ENCODE results near the gene CLDND2.

CLDND2 gene

GRCh38 chr19:51352783-51353360 lies 15.9 kb downstream of the CLDND2 start:
- DNase-seq = no peak

GRCh38 chr19:51351266-51351990 lies 17.4 kb downstream of the CLDND2 start:
- DNase-seq = no peak

GRCh38 chr19:51347209-51347928 lies 21.4 kb downstream of the CLDND2 start:
- no peak for DNase-seq

GRCh38 chr19:51346742-51347141 lies 22.1 kb downstream of the CLDND2 start:
- no peak for DNase-seq

GRCh38 chr19:51345076-51345620 lies 23.7 kb downstream of the CLDND2 start:
- DNase-seq = no peak

GRCh38 chr19:51342631-51343569 lies 25.9 kb downstream of the CLDND2 start:
- DNase-seq = no peak

- DNase-seq = no peak
These were observed 26.7 kb downstream of the CLDND2 start, which contains the start of gene VSIG10L for GRCh38 chr19:51341976-51342580. TSS of gene VSIG10L (minus strand) at chr19:51342139. CDS start at chr19:51342124, 15 bp downstream.

- no peak for DNase-seq
These were observed 27.7 kb downstream of the CLDND2 start for GRCh38 chr19:51341066-51341465.

GRCh38 chr19:51339687-51340656 lies 28.8 kb downstream of the CLDND2 start:
- DNase-seq = peak; percentile 96

- DNase-seq = no peak
These were observed 29.5 kb downstream of the CLDND2 start for GRCh38 chr19:51339313-51339686.

- peak; percentile 80 for DNase-seq
These were observed 30.1 kb downstream of the CLDND2 start for GRCh38 chr19:51338563-51339312.

GRCh38 chr19:51337861-51338562 lies 30.8 kb downstream of the CLDND2 start:
- no peak for DNase-seq

GRCh38 chr19:51337141-51337860 lies 31.5 kb downstream of the CLDND2 start:
- DNase-seq = no peak

- DNase-seq = peak; percentile 36
These were observed 34.9 kb downstream of the CLDND2 start for GRCh38 chr19:51333836-51334460.

- no peak for DNase-seq
These were observed 37.1 kb downstream of the CLDND2 start for GRCh38 chr19:51331716-51332115.

- DNase-seq = no peak
These were observed 37.6 kb downstream of the CLDND2 start for GRCh38 chr19:51331193-51331592.

- DNase-seq = no peak
These were observed 38.4 kb downstream of the CLDND2 start for GRCh38 chr19:51330366-51330765.

- no peak for DNase-seq
These were observed 39.4 kb downstream of the CLDND2 start for GRCh38 chr19:51329411-51329810.
